ENCODE data around the gene RFX1.

DNA sequence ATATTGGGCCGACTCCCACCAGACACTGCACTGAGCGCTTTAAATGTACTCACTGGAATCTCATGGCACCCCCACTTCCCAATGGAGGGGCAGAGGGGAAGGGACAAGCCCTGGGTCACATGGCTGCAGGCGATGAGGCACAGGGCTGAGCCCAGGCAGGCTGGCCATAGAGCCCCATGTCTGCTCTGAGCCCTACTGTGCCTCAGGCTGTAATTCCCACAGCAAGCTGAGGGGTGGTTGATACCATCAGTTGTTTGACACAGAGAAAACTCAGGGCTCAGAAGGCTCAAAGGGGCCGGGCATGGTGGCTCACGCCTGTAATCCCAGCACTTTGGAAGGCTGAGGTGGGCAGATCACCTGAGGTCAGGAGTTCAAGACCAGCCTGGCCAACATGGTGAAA is 25.1 kb downstream of the RFX1 start:
- TF ChIP-seq GATA3 (IDR thresholded peaks at IDR 0.05; ENCODE audit: low read depth, low read length) (no peak), GATA2 (IDR thresholded peaks at IDR 0.05; ENCODE audit: low read depth, low read length) (no peak)
